ENCODE measurements around the gene ZNF205. TPM values are rescaled to one million over a fixed set of nuclear protein-coding genes. Genes with fewer than 3 reads are reported as not detected.

Gene ZNF205
- total and polyA plus RNA-seq, 10 of the 15 experiments (the other 5 are each of a cell fraction or from before 2014, with no cell fraction given): 0.26 to 1.5 (median 0.78) TPM; not detected in 2

- TF ChIP-seq BCLAF1 (IDR thresholded peaks at IDR 0.05) (no peak), SP1 (IDR thresholded peaks at IDR 0.05; ENCODE audit: low read depth, low read length) (no peak), GATAD2B (conservative IDR thresholded peaks at IDR 0.05; ENCODE audit: low read depth) (no peak), NRF1 (conservative IDR thresholded peaks at IDR 0.05; ENCODE audit: low read depth, low read length) (no peak), RB1 (IDR thresholded peaks at IDR 0.05; ENCODE audit: borderline replicate concordance) (no peak), ATF7 (IDR thresholded peaks at IDR 0.05; ENCODE audit: low read depth) (no peak), LARP7 (IDR thresholded peaks at IDR 0.05) (no peak), CEBPZ (IDR thresholded peaks at IDR 0.05; ENCODE audit: low read depth, low read length) (no peak), SUZ12 (IDR thresholded peaks at IDR 0.05; ENCODE audit: unreplicated experiment) (no peak), CBFB (IDR thresholded peaks at IDR 0.05; ENCODE audit: low read depth) (no peak), SIX5 (IDR thresholded peaks at IDR 0.05; ENCODE audit: low read depth, low read length, severe bottlenecking) (no peak), YY1 (IDR thresholded peaks at IDR 0.05; ENCODE audit: low read depth, low read length) (0 out of 2 replicates have a peak, but pooled peaks have one; percentile 27), SMAD1 (IDR thresholded peaks at IDR 0.05; ENCODE audit: low read depth, partially characterized antibody) (no peak), RAD21 (IDR thresholded peaks at IDR 0.05; ENCODE audit: insufficient read depth, low read depth, low read length) (peak; percentile 54), ZNF687 (IDR thresholded peaks at IDR 0.05) (no peak), IRF4 (IDR thresholded peaks at IDR 0.05; ENCODE audit: low read depth, low read length) (no peak), MXI1 (IDR thresholded peaks at IDR 0.05; ENCODE audit: low read depth, low read length) (0 out of 2 replicates have a peak, but pooled peaks have one; percentile 36)
Measured at GRCh38 chr16:3095869-3096268, 16.5 kb upstream of the ZNF205 start (continued).

Data from GM12878 (cell line).